PC-9 (cell line): ENCODE results near the gene CLTCL1. TPM values are rescaled to one million over a fixed set of nuclear protein-coding genes. Genes with fewer than 3 reads are reported as not detected.
A peak's percentile ranks its signal among the peaks of the same experiment; 100 is the strongest.

Source experiments
- BruUV-seq: library from RNA; stranded (reverse); fragments of 400-500 nt; replicated peaks from 2 replicates; lab custom pipeline; 2021; lab: Mats Ljungman, UMichigan
- CTCF ChIA-PET: fragments of 300-600 bp; sonication (Branson Sonifier 250); formaldehyde crosslinking; loops from one replicate; lab custom pipeline; 2022; ENCODE audit warnings: antibody characterized with exemption; lab: Charles Lee
- POLR2A ChIA-PET: fragments of 300-600 bp; sonication (Branson Sonifier 250); formaldehyde crosslinking; loops from one replicate; lab custom pipeline; 2022; ENCODE audit warnings: antibody characterized with exemption; ENCODE audit not compliant: unreplicated experiment; lab: Charles Lee
- DNase-seq, 2 experiments: peaks; one replicate each; pipeline versions ENCODE4 v3.0.0 to v3.0.0-alpha.2; 2015 to 2022; ENCODE audit warnings: mixed read lengths in 1 of 2
- H2AFZ ChIP-seq: fragments of 200-600 bp; sonication (generic); 2 replicates; pipeline ENCODE4 v1.8.1; 2017; ENCODE audit warnings: antibody characterized with exemption
- H3F3A ChIP-seq: fragments of 200-600 bp; sonication (generic); 2 replicates; pipeline ENCODE4 v1.8.1; 2017; ENCODE audit warnings: antibody characterized with exemption, mild to moderate bottlenecking, low read depth; ENCODE audit not compliant: insufficient read depth
- H3K27ac ChIP-seq: fragments of 200-600 bp; sonication (generic); 2 replicates; pipeline ENCODE4 v1.6.1; 2016; ENCODE audit warnings: mixed run types
- H3K27me3 ChIP-seq: fragments of 200-600 bp; sonication (generic); 2 replicates; pipeline ENCODE4 v1.6.1; 2016; ENCODE audit warnings: low read depth, mixed run types; ENCODE audit not compliant: insufficient read depth
- H3K36me3 ChIP-seq: fragments of 200-600 bp; sonication (generic); 2 replicates; pipeline ENCODE4 v1.6.1; 2016; ENCODE audit warnings: low read depth, mixed run types
- H3K4me1 ChIP-seq: fragments of 200-600 bp; sonication (generic); replicated peaks from 2 replicates; pipeline ENCODE4 v1.6.1; 2016; ENCODE audit warnings: mixed run types; ENCODE audit not compliant: insufficient read depth
- H3K4me2 ChIP-seq: fragments of 200-600 bp; sonication (generic); 2 replicates; pipeline ENCODE4 v1.6.1; 2017; ENCODE audit warnings: mixed run types
- H3K4me3 ChIP-seq: fragments of 200-600 bp; sonication (generic); 2 replicates; pipeline ENCODE4 v1.6.1; 2016; ENCODE audit warnings: mixed run types
- H3K79me2 ChIP-seq: fragments of 200-600 bp; sonication (generic); 2 replicates; pipeline ENCODE4 v1.6.1; 2017; ENCODE audit warnings: low read depth, mixed run types
- H3K9me2 ChIP-seq: fragments of 200-600 bp; sonication (generic); 2 replicates; pipeline ENCODE4 v1.8.1; 2017; ENCODE audit warnings: mild to moderate bottlenecking; ENCODE audit not compliant: insufficient read depth
- H3K9me3 ChIP-seq: fragments of 200-600 bp; sonication (generic); 2 replicates; pipeline ENCODE4 v1.8.1; 2016; ENCODE audit warnings: low read depth; ENCODE audit not compliant: insufficient read depth
- H4K20me1 ChIP-seq: fragments of 200-600 bp; sonication (generic); 2 replicates; pipeline ENCODE4 v1.8.1; 2017; ENCODE audit not compliant: insufficient read depth
- EZH2 ChIP-seq: fragments of 200-600 bp; sonication (generic); IDR thresholded peaks from 2 replicates; pipeline ENCODE4 v1.8.0; 2017; ENCODE audit warnings: antibody characterized with exemption, low read depth
- intact Hi-C: fragments of 100-400 bp; cut with micrococcal nuclease; formaldehyde crosslinking; loops from one replicate; pipeline ENCODE4 v1.10.0; 2022; ENCODE audit not compliant: unreplicated experiment
- total RNA-seq: library from RNA; stranded (reverse); gene quantifications from 2 replicates; pipeline ENCODE4 v1.2.3, GENCODE V29; 2021
- TF ChIP-seq, protein P1 (sequence below): fragments of 200-600 bp; sonication (generic); conservative IDR thresholded peaks from 2 replicates; pipeline ENCODE4 v1.6.1; 2017; ENCODE audit warnings: mixed run types, antibody characterized with exemption, mild to moderate bottlenecking, moderate library complexity

The CLTCL1 gene
- total RNA-seq, 1 experiment from 2014 or later = 7.2 TPM

DNA sequence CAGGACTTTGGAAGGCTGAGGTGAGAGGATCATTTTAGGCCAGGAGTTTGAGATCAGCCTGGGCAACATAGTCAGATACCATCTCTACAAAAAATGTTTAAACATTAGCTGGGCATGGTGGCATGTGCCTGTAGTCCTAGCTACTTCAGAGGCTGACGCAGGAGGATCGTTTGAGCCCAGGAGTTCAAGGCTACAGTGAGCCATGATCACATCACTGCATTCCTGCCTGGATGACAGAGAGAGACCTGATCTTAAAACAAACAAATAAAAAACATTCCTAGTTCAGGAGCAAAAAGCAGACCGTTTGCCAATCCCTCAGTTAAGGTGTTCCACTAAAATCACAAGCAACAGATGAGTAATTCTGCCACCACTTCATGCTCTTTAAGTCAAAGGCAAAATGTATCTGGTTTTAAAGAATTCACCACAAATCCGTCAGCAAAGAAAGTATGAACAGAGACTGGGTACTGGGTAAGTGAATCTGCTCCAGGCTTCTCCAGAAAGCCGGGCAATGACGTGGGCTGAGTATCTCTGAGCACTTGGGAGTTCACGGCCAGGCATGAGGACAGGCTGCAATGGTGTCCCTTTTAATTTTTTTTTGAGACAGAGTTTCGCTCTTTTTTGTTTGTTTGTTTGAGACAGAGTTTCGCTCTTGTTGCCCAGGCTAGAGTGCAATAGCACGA is 19.5 kb downstream of the CLTCL1 start:
- H3K4me3 ChIP-seq = no peak overlapping the region
- DNase-seq = peak in 1 of 2 experiments; percentile 57
- ChIA-PET POLR2A (no interaction called here), CTCF (interaction anchor here (0.7 kb wide), 1 partner anchor 14 kb away, joined by 3 read pairs; no protein-coding TSS in a partner anchor)
- H3K9me3 ChIP-seq = no peaks in the 10 kb centered on the region
- no peak overlapping the region for H2AFZ ChIP-seq
- no peaks in the 10 kb centered on the region for H3F3A ChIP-seq
- intact Hi-C loops = no loop called here
- BruUV-seq = no TSS peak
- H3K4me1 ChIP-seq = no peaks in the 10 kb centered on the region
- no peak overlapping the region for H3K27ac ChIP-seq
- H3K4me2 ChIP-seq = no peak overlapping the region
- no peak for TF ChIP-seq EZH2
- TF ChIP-seq, protein P1, sequence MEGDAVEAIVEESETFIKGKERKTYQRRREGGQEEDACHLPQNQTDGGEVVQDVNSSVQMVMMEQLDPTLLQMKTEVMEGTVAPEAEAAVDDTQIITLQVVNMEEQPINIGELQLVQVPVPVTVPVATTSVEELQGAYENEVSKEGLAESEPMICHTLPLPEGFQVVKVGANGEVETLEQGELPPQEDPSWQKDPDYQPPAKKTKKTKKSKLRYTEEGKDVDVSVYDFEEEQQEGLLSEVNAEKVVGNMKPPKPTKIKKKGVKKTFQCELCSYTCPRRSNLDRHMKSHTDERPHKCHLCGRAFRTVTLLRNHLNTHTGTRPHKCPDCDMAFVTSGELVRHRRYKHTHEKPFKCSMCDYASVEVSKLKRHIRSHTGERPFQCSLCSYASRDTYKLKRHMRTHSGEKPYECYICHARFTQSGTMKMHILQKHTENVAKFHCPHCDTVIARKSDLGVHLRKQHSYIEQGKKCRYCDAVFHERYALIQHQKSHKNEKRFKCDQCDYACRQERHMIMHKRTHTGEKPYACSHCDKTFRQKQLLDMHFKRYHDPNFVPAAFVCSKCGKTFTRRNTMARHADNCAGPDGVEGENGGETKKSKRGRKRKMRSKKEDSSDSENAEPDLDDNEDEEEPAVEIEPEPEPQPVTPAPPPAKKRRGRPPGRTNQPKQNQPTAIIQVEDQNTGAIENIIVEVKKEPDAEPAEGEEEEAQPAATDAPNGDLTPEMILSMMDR = no peak
- H3K27me3 ChIP-seq = no peaks in the 10 kb centered on the region
- no peaks in the 10 kb centered on the region for H3K9me2 ChIP-seq
- no peaks in the 10 kb centered on the region for H3K79me2 ChIP-seq
- no peaks in the 10 kb centered on the region for H3K36me3 ChIP-seq
- no peaks in the 10 kb centered on the region for H4K20me1 ChIP-seq

- no peaks in the 10 kb centered on the region for H3F3A ChIP-seq
- ChIA-PET POLR2A (no interaction called here), CTCF (interaction anchor here (0.7 kb wide), 1 partner anchor 15 kb away, joined by 3 read pairs; no protein-coding TSS in a partner anchor)
- H3K9me2 ChIP-seq = no peaks in the 10 kb centered on the region
- no peak overlapping the region for H3K4me3 ChIP-seq
- no peaks in the 10 kb centered on the region for H3K36me3 ChIP-seq
- no peak for DNase-seq
- no peak overlapping the region for H3K27ac ChIP-seq
- peaks cover 6% of the 10 kb centered on the region; the same call in 1 of the 2 replicates for H3K9me3 ChIP-seq
- no peak overlapping the region for H3K4me2 ChIP-seq
- H4K20me1 ChIP-seq = no peaks in the 10 kb centered on the region
- H3K79me2 ChIP-seq = no peaks in the 10 kb centered on the region
- no peaks in the 10 kb centered on the region for H3K27me3 ChIP-seq
- BruUV-seq = no TSS peak
- H3K4me1 ChIP-seq = no peaks in the 10 kb centered on the region
- intact Hi-C loops = no loop called here
- no peak overlapping the region for H2AFZ ChIP-seq
- TF ChIP-seq, protein P1 = no peak
- TF ChIP-seq EZH2 = no peak
Measured at GRCh38 chr22:19271273-19271855, 20.2 kb downstream of the CLTCL1 start.

GRCh38 chr22:19270873-19271272 is 20.6 kb downstream of the CLTCL1 start:
- no peaks in the 10 kb centered on the region for H3K4me1 ChIP-seq
- no peaks in the 10 kb centered on the region for H3F3A ChIP-seq
- no peaks in the 10 kb centered on the region for H3K79me2 ChIP-seq
- no peak for TF ChIP-seq EZH2
- TF ChIP-seq, protein P1 = no peak
- CTCF ChIA-PET = no interaction called here
- no peak overlapping the region for H3K27ac ChIP-seq
- H3K9me3 ChIP-seq = peaks cover 6% of the 10 kb centered on the region; the same call in 1 of the 2 replicates
- H3K4me3 ChIP-seq = no peak overlapping the region
- H3K27me3 ChIP-seq = no peaks in the 10 kb centered on the region
- H3K36me3 ChIP-seq = no peaks in the 10 kb centered on the region
- no TSS peak for BruUV-seq
- no peak overlapping the region for H3K4me2 ChIP-seq
- no peaks in the 10 kb centered on the region for H4K20me1 ChIP-seq
- no peak for DNase-seq
- intact Hi-C loops = no loop called here
- POLR2A ChIA-PET = no interaction called here
- H3K9me2 ChIP-seq = no peaks in the 10 kb centered on the region
- no peak overlapping the region for H2AFZ ChIP-seq
